Spleen (tissue), 11 donors: Measurements from ENCODE around the gene WDR41. TPM values are rescaled to one million over a fixed set of nuclear protein-coding genes. Genes with fewer than 3 reads are reported as not detected.
"Not testable (repeated sequence)": the region's sequence is repeated elsewhere in the genome, so short reads cannot be mapped to it uniquely, and the experiment has no call there.

ENCODE experiments used
- DNase-seq: peaks from one replicate; pipeline ENCODE4 v3.0.0-alpha.2; 2020
- H3K27ac ChIP-seq, 8 donors: fragments of 200-600 bp; sonication (generic) in 7 of 8; 1 replicate in 4 of 8; 2 replicates in 4 of 8; pipeline versions ENCODE4 v1.5.0 to v1.8.0; 2016 to 2021; ENCODE audit warnings: inconsistent platforms in 4 of 8, mild to moderate bottlenecking in 4 of 8, moderate library complexity in 1 of 8
- H3K27me3 ChIP-seq, 7 donors: fragments of 200-600 bp; sonication (generic) in 6 of 7; replicated peaks in 1 of 7; 1 replicate in 4 of 7; 2 replicates in 3 of 7; pipeline versions ENCODE4 v1.5.0 to v1.8.0; 2016 to 2021; ENCODE audit warnings: inconsistent platforms in 3 of 7, mild to moderate bottlenecking in 1 of 7
- H3K36me3 ChIP-seq, 6 donors: fragments of 200-600 bp; sonication (generic) in 5 of 6; 1 replicate in 4 of 6; 2 replicates in 2 of 6; pipeline versions ENCODE4 v1.5.0 to v1.8.0; 2016 to 2021; ENCODE audit warnings: inconsistent platforms in 2 of 6
- H3K4me1 ChIP-seq, 6 donors: fragments of 200-600 bp; sonication (generic) in 5 of 6; 1 replicate in 3 of 6; 2 replicates in 3 of 6; pipeline versions ENCODE4 v1.5.0 to v1.8.0; 2016 to 2021; ENCODE audit warnings: inconsistent platforms in 3 of 6
- H3K4me3 ChIP-seq, 8 donors: fragments of 200-600 bp; sonication (generic) in 7 of 8; 1 replicate in 4 of 8; 2 replicates in 4 of 8; pipeline versions ENCODE4 v1.5.0 to v1.8.0; 2016 to 2021; ENCODE audit warnings: inconsistent platforms in 4 of 8, mild to moderate bottlenecking in 4 of 8, moderate library complexity in 2 of 8
- H3K9me3 ChIP-seq, 8 donors: fragments of 200-600 bp; sonication (generic) in 7 of 8; 1 replicate in 4 of 8; 2 replicates in 4 of 8; pipeline versions ENCODE4 v1.5.0 to v1.8.0; 2016 to 2021; ENCODE audit warnings: inconsistent platforms in 4 of 8
- CTCF ChIP-seq, 11 experiments: fragments of 200-600 bp in 7 of 11; fragments of 450-650 bp in 4 of 11; sonication (generic) in 4 of 11; IDR thresholded peaks in 8 of 11; conservative IDR thresholded peaks in 3 of 11; 1 replicate in 7 of 11; 2 replicates in 4 of 11; pipeline versions ENCODE4 v1.4.0 to v1.8.0; 2016 to 2021; ENCODE audit warnings: antibody characterized with exemption in 11 of 11, inconsistent platforms in 4 of 11, mild to moderate bottlenecking in 1 of 11
- POLR2A ChIP-seq, 3 donors: fragments of 450-650 bp; IDR thresholded peaks; one replicate each; pipeline ENCODE4 v1.5.1; 2017; ENCODE audit warnings: antibody characterized with exemption in 3 of 3, mild to moderate bottlenecking in 1 of 3
- POLR2AphosphoS5 ChIP-seq, 3 donors: sonication (generic); formaldehyde crosslinking; IDR thresholded peaks; one replicate each; pipeline ENCODE4 v1.5.1; 2017; ENCODE audit warnings: antibody characterized with exemption in 3 of 3
- WGBS, 5 donors: extraction: QIAGEN DNeasy Blood & Tissue Kit in 3 of 5; methylation state at CpG; one replicate each; pipeline versions ENCODE4 v1.1.5 to v1.1.7; 2013 to 2018; 5-methylcytosine and 5-hydroxymethylcytosine counted together
- intact Hi-C: fragments of 100-400 bp; cut with DNase I; formaldehyde crosslinking; loops from one replicate; pipeline ENCODE4 v1.15.0; 2023; ENCODE audit warnings: low total_unique reads
- polyA plus RNA-seq, 3 donors: library from polyadenylated mRNA; stranded (reverse); fragments of 200-250 nt; gene quantifications; one replicate each; pipeline ENCODE4 v1.2.1, GENCODE V29; 2013
- total RNA-seq, 7 donors: library from RNA; depleted of rRNA in 3 of 7; stranded (reverse); fragments of >200 nt in 3 of 7; fragmentation: NEBNext Ultra II Directional in 4 of 7; extraction: Animal tissue kit (Norgen Biotek cat#: 25700) in 4 of 7; gene quantifications; one replicate each; pipeline versions ENCODE4 v1.1.0 to v1.2.1, GENCODE V29; 2016 to 2021
- donor health status: healthy with polysubstance abuse.
- donor health status: DM: no; HTN: no; CAD: no; lungs with moderate emphysema.
- donor health status: DM: no; HTN: no; CAD: no.
- donor health status: Bipolar disorder and iron deficiency.
- donor health status: healthy.
- donor health status: DM: no; HTN: no; CAD: no.
- donor health status: DM: yes; HTN: yes; CAD: no.

Gene WDR41
- total and polyA plus RNA-seq, 10 donors = 11.0 to 54.0 (median 35.7) TPM

DNA sequence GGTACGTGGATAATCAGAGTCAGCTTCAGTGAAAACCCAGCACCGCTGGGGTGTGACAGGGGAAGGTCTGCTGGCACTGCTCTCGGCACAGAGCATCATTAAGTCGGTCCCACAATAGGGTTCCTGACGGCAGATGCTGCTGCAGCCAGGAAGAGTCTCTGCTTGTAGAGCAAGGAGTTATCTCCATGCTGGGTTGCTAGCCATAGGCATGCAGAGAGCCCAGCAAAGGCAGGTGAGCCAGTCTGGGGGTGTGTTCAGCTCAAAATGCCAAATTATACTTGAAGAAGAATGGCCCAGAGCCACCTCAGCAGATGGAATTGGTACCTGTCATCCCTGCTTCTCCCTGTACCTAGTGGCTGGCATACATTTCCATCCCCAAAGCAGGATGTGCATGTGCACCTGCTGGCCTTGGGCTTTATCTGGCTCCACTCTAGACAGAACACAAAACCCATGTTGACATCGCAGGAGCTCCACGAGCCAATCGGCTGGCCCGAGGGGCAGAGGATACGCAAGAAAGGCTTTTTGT, 100.8 kb downstream of the WDR41 start:
- Histone ChIP-seq H3K36me3 (no peaks in the 10 kb centered on the region), H3K4me3 (no peak overlapping the region), H3K9me3 (no peaks in the 10 kb centered on the region), H3K4me1 (no peaks in the 10 kb centered on the region), H3K27me3 (peaks cover 0 to 16% (median 0%) of the 10 kb centered on the region in 7 donors), H3K27ac (no peak overlapping the region)
- DNase-seq = no peak
- intact Hi-C loops = no loop called here
- 83 to 94% (median 91%) methylated on average over 10 of the region's 10 CpGs for WGBS, 5 donors
- no peak for TF ChIP-seq CTCF (IDR thresholded peaks at IDR 0.05 in 8 of 11, conservative IDR thresholded peaks at IDR 0.05 in 3 of 11)
- TF ChIP-seq POLR2A (IDR thresholded peaks at IDR 0.05) = no peak
- no peak for TF ChIP-seq POLR2AphosphoS5 (IDR thresholded peaks at IDR 0.05)

DNA sequence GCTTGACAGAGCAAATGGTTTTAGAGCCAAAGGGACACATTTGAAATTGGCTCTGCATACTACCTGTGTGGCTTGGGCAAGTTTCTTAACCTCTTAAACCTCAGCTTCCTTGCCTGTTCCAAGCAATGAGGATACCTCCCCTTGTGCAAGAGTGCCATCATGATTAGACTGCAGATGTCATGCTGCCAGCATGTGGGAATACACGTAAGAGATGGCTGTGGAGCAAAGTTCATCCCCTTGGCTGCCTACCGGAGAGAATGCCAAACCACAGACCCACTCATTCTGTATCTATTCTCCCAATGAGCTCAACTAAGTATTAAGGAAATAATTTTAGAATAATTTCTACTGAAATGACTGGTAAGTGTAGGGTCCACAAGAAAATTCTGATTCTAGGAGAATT, 101.3 kb downstream of the WDR41 start:
- no peak overlapping the region for H3K27ac ChIP-seq

GRCh38 chr5:77390221-77390620, 101.9 kb downstream of the WDR41 start:
- no peaks in the 10 kb centered on the region for H3K9me3 ChIP-seq
- TF ChIP-seq CTCF (IDR thresholded peaks at IDR 0.05 in 8 of 11, conservative IDR thresholded peaks at IDR 0.05 in 3 of 11) (no peak), POLR2AphosphoS5 (IDR thresholded peaks at IDR 0.05) (no peak)
- H3K4me1 ChIP-seq = no peaks in the 10 kb centered on the region
- H3K27me3 ChIP-seq = peaks cover 0 to 16% (median 0%) of the 10 kb centered on the region in 7 donors
- intact Hi-C loops = no loop called here
- no peak overlapping the region for H3K4me3 ChIP-seq
- H3K36me3 ChIP-seq = no peaks in the 10 kb centered on the region
- DNase-seq = no peak
- 85 to 96% (median 92%) methylated on average over 3 of the region's 3 CpGs for WGBS, 5 donors
- no peak overlapping the region for H3K27ac ChIP-seq

More for the DNA sequence above, 101.3 kb downstream of the WDR41 start:
- no peak overlapping the region for H3K4me3 ChIP-seq
- intact Hi-C loops = no loop called here
- H3K4me1 ChIP-seq = no peaks in the 10 kb centered on the region
- DNase-seq = no peak
- peaks cover 0 to 16% (median 0%) of the 10 kb centered on the region in 7 donors for H3K27me3 ChIP-seq
- 86 to 96% (median 91%) methylated on average over 2 of the region's 2 CpGs for WGBS, 5 donors
- TF ChIP-seq CTCF (IDR thresholded peaks at IDR 0.05 in 8 of 11, conservative IDR thresholded peaks at IDR 0.05 in 3 of 11) = no peak
- TF ChIP-seq POLR2A (IDR thresholded peaks at IDR 0.05) = no peak
- no peak for TF ChIP-seq POLR2AphosphoS5 (IDR thresholded peaks at IDR 0.05)
- no peaks in the 10 kb centered on the region for H3K9me3 ChIP-seq
- H3K36me3 ChIP-seq = no peaks in the 10 kb centered on the region

DNA sequence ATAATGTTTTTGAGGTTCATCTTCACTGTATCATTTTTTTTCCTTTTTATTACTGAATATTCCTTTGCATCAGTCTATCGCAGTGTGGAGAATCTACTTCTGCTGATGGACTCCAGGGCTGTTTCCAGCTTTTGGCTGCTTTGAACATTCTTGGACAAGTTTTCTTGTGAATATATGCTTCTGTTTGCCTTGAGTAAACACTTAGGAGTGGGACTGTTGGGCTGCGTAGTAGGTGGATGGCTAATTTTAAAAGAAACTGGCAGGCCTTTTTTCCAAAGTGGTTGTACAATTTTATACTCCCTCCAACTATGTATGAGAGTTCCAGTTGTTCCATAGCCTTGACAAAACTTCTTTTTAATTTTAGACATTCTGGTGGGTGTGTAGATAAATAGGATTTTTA, 102.4 kb downstream of the WDR41 start:
- Histone ChIP-seq H3K4me1 (no peaks in the 10 kb centered on the region), H3K27me3 (peaks cover 0 to 16% (median 0%) of the 10 kb centered on the region in 7 donors), H3K27ac (no peak overlapping the region), H3K4me3 (no peak overlapping the region), H3K9me3 (no peaks in the 10 kb centered on the region), H3K36me3 (no peaks in the 10 kb centered on the region)
- intact Hi-C loops = no loop called here
- 88 to 96% (median 93%) methylated on average over 2 of the region's 2 CpGs for WGBS, 5 donors
- no peak for TF ChIP-seq CTCF (IDR thresholded peaks at IDR 0.05 in 8 of 11, conservative IDR thresholded peaks at IDR 0.05 in 3 of 11)
- no peak for TF ChIP-seq POLR2AphosphoS5 (IDR thresholded peaks at IDR 0.05)
- no peak for TF ChIP-seq POLR2A (IDR thresholded peaks at IDR 0.05)
- DNase-seq = no peak

DNA sequence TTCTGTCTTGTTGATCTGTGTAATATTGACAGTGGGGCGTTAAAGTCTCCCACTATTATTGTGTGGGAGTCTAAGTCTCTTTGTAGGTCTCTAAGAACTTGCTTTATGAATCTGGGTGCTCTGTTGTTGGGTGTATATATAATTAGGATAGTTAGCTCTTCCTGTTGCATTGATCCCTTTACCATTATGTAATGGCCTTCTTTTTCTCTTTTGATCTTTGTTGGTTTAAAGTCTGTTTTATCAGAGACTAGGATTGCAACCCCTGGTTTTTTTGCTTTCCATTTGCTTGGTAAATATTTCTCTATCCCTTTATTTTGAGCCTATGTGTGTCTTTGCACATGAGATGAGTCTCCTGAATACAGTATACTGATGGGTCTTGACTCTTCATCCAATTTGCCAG, 105.8 kb downstream of the WDR41 start:
- 92 to 100% (median 96%) methylated on average over 1 of the region's 1 CpG for WGBS, 5 donors
- H3K36me3 ChIP-seq, H3K27ac ChIP-seq, H3K4me1 ChIP-seq, DNase-seq, H3K9me3 ChIP-seq, H3K4me3 ChIP-seq, intact Hi-C loops: not testable (repeated sequence)
- peaks cover 0 to 12% (median 0%) of the 10 kb centered on the region in 7 donors for H3K27me3 ChIP-seq

GRCh38 chr5:77383336-77383735, 108.8 kb downstream of the WDR41 start:
- DNase-seq, H3K4me1 ChIP-seq, H3K4me3 ChIP-seq, H3K27ac ChIP-seq, H3K36me3 ChIP-seq, H3K9me3 ChIP-seq, intact Hi-C loops, H3K27me3 ChIP-seq: not testable (repeated sequence)
- WGBS, 5 donors = 87 to 95% (median 93%) methylated on average over 2 of the region's 2 CpGs
